HG02884 (cell line): ENCODE results near the gene TMEM201.
"Not testable (repeated sequence)": the region's sequence is repeated elsewhere in the genome, so short reads cannot be mapped to it uniquely, and the experiment has no call there.

Experiments used
- ATAC-seq: cut with Tn5 transposase; IDR thresholded peaks from one replicate; pipeline ENCODE4 v1.9.1; 2021; ENCODE audit warnings: mild to moderate bottlenecking, moderate library complexity; ENCODE audit not compliant: unreplicated experiment

Gene TMEM201, protein sequence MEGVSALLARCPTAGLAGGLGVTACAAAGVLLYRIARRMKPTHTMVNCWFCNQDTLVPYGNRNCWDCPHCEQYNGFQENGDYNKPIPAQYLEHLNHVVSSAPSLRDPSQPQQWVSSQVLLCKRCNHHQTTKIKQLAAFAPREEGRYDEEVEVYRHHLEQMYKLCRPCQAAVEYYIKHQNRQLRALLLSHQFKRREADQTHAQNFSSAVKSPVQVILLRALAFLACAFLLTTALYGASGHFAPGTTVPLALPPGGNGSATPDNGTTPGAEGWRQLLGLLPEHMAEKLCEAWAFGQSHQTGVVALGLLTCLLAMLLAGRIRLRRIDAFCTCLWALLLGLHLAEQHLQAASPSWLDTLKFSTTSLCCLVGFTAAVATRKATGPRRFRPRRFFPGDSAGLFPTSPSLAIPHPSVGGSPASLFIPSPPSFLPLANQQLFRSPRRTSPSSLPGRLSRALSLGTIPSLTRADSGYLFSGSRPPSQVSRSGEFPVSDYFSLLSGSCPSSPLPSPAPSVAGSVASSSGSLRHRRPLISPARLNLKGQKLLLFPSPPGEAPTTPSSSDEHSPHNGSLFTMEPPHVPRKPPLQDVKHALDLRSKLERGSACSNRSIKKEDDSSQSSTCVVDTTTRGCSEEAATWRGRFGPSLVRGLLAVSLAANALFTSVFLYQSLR

DNA sequence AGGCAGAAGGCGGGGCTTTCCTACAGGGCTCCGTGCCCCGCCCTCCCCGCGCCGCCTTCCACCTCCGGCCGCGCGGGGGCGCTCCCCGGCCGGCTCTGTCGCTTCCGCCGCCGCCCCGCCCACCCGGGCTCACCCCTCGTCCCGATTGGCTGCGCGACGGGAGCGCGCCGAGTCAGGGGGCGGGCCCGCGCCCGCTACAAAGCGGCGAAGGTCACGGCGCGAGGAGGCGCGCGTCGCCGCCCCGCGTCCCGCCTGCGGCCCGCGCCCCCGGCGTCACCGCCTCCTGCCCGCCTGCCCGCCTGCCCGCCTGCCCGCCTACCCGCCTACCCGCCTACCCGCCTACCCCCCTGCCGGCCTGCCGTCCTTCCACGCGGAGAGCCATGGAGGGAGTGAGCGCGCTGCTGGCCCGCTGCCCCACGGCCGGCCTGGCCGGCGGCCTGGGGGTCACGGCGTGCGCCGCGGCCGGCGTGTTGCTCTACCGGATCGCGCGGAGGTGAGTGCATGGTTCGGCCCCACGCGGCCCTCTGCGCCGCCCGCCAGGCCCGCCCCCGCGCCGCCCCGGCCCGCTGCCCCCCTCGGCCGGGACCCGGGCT lies at the start of gene TMEM201:
Gene TMEM201 (plus strand): TSS at position 361 of the 593 bp plus-strand sequence. CDS start 20 bp downstream, at position 381.
- peak; percentile 58 for ATAC-seq

DNA sequence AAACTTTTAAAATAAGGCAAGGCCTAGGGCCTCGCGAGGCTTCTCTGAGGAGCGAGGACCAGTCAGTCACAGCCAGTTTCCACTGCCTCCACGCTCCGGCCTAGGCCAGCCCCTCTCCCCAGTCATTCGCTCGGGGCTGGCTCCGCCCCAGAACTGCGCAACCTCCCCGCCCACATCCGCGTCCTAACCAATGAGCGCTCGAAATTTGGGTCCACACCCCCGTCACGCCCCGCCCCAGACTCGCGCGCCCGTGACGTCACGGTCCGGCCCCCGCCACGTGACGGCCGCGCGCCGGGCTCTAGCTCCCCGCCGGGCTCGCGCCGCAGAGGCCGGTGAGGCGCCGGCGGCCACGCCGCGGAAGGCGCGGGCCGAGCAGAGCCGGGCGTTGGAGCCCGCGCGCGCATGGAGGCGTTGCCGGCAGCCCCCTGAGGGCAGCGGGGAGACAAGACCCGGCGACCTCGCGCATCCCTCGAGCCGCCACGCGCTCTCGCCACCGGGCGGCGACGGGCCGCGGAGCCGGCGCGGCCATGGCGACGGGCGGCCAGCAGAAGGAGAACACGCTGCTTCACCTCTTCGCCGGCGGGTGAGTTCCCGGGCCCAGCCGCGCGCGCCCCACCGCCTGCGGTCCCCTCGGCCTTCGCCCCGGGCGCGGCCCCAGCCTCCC lies 49.4 kb upstream of the TMEM201 start, which contains the start of gene SLC25A33:
Gene SLC25A33 (plus strand): TSS at position 301 of the 664 bp plus-strand sequence. CDS start 227 bp downstream, at position 528.
- peak; percentile 89 for ATAC-seq

- ATAC-seq = peak; percentile 44
These were observed 48.7 kb upstream of the TMEM201 start for GRCh38 chr1:9539829-9540550.

GRCh38 chr1:9542430-9542829 lies 46.3 kb upstream of the TMEM201 start:
- no peak for ATAC-seq

DNA sequence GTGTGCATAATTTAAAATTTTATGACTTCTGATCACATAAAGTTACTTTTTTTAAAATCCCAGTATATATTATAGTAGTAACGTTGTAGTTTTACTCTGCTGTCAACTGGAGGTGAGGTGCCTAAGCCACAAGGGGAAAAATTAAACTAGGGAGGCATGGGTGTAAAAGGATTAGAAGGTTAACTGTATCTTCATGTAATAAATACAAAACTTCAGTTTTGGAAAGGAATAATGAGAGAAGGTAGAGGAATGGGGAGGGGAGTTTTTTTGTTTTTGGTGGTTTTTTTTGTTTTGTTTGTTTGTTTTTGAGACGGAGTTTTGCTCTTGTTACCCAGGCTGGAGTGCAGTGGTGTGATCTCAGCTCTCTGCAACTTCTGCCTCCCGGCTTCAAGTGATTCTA lies 43.8 kb upstream of the TMEM201 start:
- ATAC-seq = no peak

DNA sequence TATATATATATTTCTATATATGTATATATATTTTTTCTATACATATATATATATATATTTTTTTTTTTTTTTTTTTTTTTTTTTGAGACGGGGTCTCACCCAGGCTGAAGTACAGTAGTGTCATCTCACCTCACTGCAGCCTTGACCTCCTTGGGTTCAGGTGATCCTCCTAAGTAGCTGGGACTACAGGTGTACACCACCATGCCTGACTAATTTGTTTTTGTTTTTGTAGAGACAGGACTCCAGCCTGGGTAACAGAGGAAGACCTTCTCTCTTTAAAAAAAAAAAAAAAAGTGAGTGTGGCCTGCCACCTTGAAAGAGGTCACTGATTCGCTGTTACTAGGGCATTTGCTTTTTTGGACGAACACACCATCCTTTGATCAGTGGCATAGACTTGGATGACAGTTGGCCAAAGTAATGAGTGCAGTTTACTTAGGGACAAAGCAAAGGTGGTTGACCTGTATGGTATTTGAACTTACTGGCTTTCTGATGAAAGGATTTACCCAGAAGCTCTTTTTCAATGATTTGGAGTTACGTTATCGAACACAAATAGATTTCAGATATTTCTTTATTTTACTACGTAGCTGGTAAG lies 38.7 kb upstream of the TMEM201 start:
- no peak for ATAC-seq

GRCh38 chr1:9551984-9552383 lies 36.7 kb upstream of the TMEM201 start:
- ATAC-seq = no peak

GRCh38 chr1:9553736-9554144 lies 35.0 kb upstream of the TMEM201 start:
- no peak for ATAC-seq

- no peak for ATAC-seq
These were observed 32.8 kb upstream of the TMEM201 start for GRCh38 chr1:9555942-9556341.

DNA sequence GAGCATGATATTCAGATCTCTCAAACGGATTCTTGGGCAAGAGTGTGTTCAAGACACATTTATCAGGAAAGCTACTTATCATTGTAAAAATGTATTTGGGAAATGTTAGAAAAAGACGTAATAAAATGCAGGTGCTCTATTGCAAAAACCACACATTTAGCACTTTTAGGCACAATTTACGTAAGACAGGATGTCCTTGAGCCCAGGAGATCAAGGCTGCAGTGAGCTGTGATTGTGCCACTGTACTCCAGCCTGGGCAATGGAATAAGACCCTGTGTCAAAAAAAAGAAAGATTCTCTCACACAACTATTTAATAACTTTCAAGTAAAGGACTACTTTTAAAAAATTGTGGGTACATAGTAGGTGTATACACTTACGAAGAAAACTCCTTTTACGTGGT lies 31.1 kb upstream of the TMEM201 start:
- no peak for ATAC-seq

- no peak for ATAC-seq
These were observed 30.3 kb upstream of the TMEM201 start for GRCh38 chr1:9558271-9558945.

- no peak for ATAC-seq
These were observed 29.7 kb upstream of the TMEM201 start for GRCh38 chr1:9558946-9559545.

DNA sequence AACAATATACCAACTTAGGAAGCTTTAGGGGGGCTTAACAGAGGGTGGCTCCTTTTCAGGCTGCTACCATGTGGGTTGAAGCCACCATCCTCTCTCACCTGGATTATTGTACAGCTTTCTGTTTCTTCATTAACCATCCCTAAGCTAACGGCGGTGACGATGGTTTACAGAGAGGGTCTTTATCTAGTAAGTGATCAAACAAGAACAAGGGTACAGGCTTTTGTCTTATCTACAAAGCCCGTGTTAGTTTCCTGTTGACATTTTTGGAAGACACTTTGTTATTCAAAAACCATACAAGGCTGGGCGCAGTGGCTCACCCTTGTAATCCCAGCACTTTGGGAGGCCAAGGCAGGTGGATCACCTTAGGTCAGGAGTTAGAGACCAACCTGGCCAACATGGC lies 29.0 kb upstream of the TMEM201 start:
- no peak for ATAC-seq

- not testable (repeated sequence) for ATAC-seq
These were observed 28.6 kb upstream of the TMEM201 start for GRCh38 chr1:9560090-9560489.

GRCh38 chr1:9561429-9561828 lies 27.3 kb upstream of the TMEM201 start:
- no peak for ATAC-seq

DNA sequence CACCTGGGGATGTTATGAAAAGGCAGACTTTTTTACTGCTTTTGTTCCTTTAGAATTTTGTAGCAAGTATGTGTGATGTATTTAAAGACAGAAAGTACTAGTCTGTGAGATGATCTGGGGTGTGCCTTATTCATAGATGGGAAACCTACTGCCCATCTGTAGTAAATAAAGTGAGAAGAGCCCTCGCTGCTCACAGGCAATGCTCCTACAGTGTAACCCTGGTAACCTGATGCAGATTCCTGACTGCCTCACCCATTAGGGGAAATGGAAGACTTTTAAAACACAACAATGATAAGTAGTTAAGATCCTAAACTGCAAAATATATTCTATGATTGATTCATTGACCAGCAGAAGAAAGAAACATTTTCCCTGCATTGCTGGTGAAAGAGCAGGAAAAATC lies 19.4 kb upstream of the TMEM201 start:
- no peak for ATAC-seq

GRCh38 chr1:9570886-9571529 lies 17.7 kb upstream of the TMEM201 start:
- not testable (repeated sequence) for ATAC-seq

DNA sequence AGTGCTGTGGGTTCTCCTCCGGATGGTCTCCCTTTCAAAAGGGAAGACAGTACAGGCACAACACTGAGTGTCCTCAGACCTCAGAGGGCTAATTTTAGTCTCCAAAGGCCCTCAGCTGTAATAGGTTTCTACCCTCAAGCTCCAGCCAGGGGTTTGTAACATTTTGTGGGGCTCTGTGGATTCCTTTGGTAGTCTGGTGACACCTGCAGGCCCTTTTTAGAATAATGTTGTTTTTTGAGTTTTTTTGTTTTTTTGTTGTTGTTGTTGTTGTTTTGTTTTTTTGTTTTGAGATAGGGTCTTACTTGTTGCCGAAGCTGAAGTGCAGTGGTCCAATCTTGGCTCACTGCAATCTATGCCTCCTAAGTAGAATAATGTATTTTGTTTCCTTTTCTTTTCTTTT lies 15.0 kb upstream of the TMEM201 start:
- no peak for ATAC-seq

- no peak for ATAC-seq
These were observed 13.2 kb upstream of the TMEM201 start for GRCh38 chr1:9575486-9575885.
